GM12878 (cell line): ENCODE data around the gene CASK. TPM values are rescaled to one million over a fixed set of nuclear protein-coding genes. Genes with fewer than 3 reads are reported as not detected.

Experiments
- ATAC-seq: fragments of 200-7000 bp; cut with Tn5 transposase; 3 replicates; pipeline ENCODE4 v1.9.1; 2020; ENCODE audit warnings: mild to moderate bottlenecking, moderate library complexity
- BruUV-seq: library from RNA; stranded (reverse); fragments of 400-500 nt; replicated peaks from 2 replicates; lab custom pipeline; 2021; lab: Mats Ljungman, UMichigan
- CTCF ChIA-PET: fragments of 300-600 bp; sonication (Branson Sonifier 250); formaldehyde crosslinking; extraction: SDS; loops from one replicate; lab custom pipeline; 2021; ENCODE audit warnings: inconsistent platforms; lab: Yijun Ruan, JAX
- POLR2A ChIA-PET: fragments of 350-600 bp; formaldehyde crosslinking; extraction: SDS; loops from one replicate; lab custom pipeline; 2021; ENCODE audit warnings: inconsistent platforms; lab: Charles Lee
- RAD21 ChIA-PET: fragments of 300-600 bp; sonication (Branson Sonifier 250); formaldehyde crosslinking; loops from one replicate; lab custom pipeline; 2023; ENCODE audit warnings: antibody characterized with exemption; ENCODE audit not compliant: unreplicated experiment; lab: Charles Lee
- SMC1A ChIA-PET: fragments of 300-600 bp; sonication (Branson Sonifier 250); formaldehyde crosslinking; loops from one replicate; lab custom pipeline; 2023; ENCODE audit not compliant: unreplicated experiment, uncharacterized antibody; lab: Charles Lee
- DNase-seq: peaks from one replicate; pipeline ENCODE4 v3.0.0-alpha.2; 2011; ENCODE audit warnings: low read depth, low spot score
- FAIRE-seq: peaks from 3 replicates; lab custom pipeline; 2011; peaks lifted over from hg19 to GRCh38; lab: Jason Lieb, UNC
- H2AFZ ChIP-seq: 2 replicates; pipeline ENCODE4 v1.6.0; 2011; ENCODE audit warnings: low read depth, low read length, control low read depth; ENCODE audit not compliant: control insufficient read depth
- H3K27ac ChIP-seq: 2 replicates; pipeline ENCODE4 v1.5.1; 2011; ENCODE audit warnings: control low read depth; ENCODE audit not compliant: control insufficient read depth, insufficient read depth
- H3K27me3 ChIP-seq, 2 experiments: replicated peaks in 1 of 2; 2 replicates each; pipeline versions ENCODE4 v1.6.0 to v1.6.1; 2011; ENCODE audit warnings: low read length in 1 of 2; ENCODE audit not compliant: control insufficient read depth in 2 of 2, insufficient read depth in 2 of 2
- H3K36me3 ChIP-seq, 2 experiments: 2 replicates each; pipeline ENCODE4 v1.5.1; 2011; ENCODE audit warnings: low read length in 1 of 2; ENCODE audit not compliant: control insufficient read depth in 2 of 2, insufficient read depth in 2 of 2
- H3K4me1 ChIP-seq: 2 replicates; pipeline ENCODE4 v1.6.1; 2011; ENCODE audit warnings: mild to moderate bottlenecking, low read length, moderate library complexity, mixed read lengths; ENCODE audit not compliant: control insufficient read depth, insufficient read depth
- H3K4me2 ChIP-seq: 2 replicates; pipeline ENCODE4 v1.6.0; 2011; ENCODE audit warnings: control low read depth; ENCODE audit not compliant: control insufficient read depth, insufficient read depth
- H3K4me3 ChIP-seq: fragments of 200-600 bp; sonication (generic); 2 replicates; pipeline ENCODE4 v1.5.1; 2016
- H3K79me2 ChIP-seq: 2 replicates; pipeline ENCODE4 v1.6.0; 2011; ENCODE audit warnings: low read length; ENCODE audit not compliant: control insufficient read depth, insufficient read depth
- H3K9ac ChIP-seq: 2 replicates; pipeline ENCODE4 v1.8.0; 2011; ENCODE audit warnings: low read length, control low read depth, mixed read lengths; ENCODE audit not compliant: control insufficient read depth, insufficient read depth
- H3K9me3 ChIP-seq: replicated peaks from 3 replicates; pipeline ENCODE4 v1.5.1; 2011; ENCODE audit warnings: mild to moderate bottlenecking, low read length; ENCODE audit not compliant: control insufficient read depth, insufficient read depth
- H4K20me1 ChIP-seq: 2 replicates; pipeline ENCODE4 v1.6.0; 2011; ENCODE audit not compliant: control insufficient read depth, insufficient read depth
- CBX5 ChIP-seq: sonication (generic); IDR thresholded peaks from 2 replicates; pipeline ENCODE4 v1.6.1; 2016; ENCODE audit warnings: low read depth, moderate library complexity, mild to moderate bottlenecking, inconsistent platforms
- DPF2 ChIP-seq: fragments of 450-650 bp; IDR thresholded peaks from 2 replicates; pipeline ENCODE4 v1.6.1; 2017; ENCODE audit warnings: mild to moderate bottlenecking
- EED ChIP-seq: sonication (generic); IDR thresholded peaks from 2 replicates; pipeline ENCODE4 v1.6.1; 2016; ENCODE audit warnings: antibody characterized with exemption, low read depth
- FOS ChIP-seq: IDR thresholded peaks from 3 replicates; pipeline ENCODE4 v1.6.1; 2011; ENCODE audit warnings: borderline replicate concordance; ENCODE audit not compliant: insufficient read length; ENCODE audit errors: extremely low read depth
- HSF1 ChIP-seq: fragments of 150-350 bp; IDR thresholded peaks from 2 replicates; pipeline ENCODE4 v1.6.1; 2014; ENCODE audit warnings: mild to moderate bottlenecking, low read depth, low read length
- KDM1A ChIP-seq: fragments of 200-600 bp; sonication (generic); IDR thresholded peaks from 2 replicates; pipeline ENCODE4 v1.6.1; 2016; ENCODE audit warnings: borderline replicate concordance
- POLR2AphosphoS2 ChIP-seq: IDR thresholded peaks from 2 replicates; pipeline ENCODE4 v1.6.1; 2011; ENCODE audit warnings: low read depth, mild to moderate bottlenecking, low read length, improper control_type of control experiment, moderate library complexity
- POU2F2 ChIP-seq: IDR thresholded peaks from 3 replicates; pipeline ENCODE4 v1.6.1; 2011; ENCODE audit warnings: low read depth, mild to moderate bottlenecking, low read length, borderline replicate concordance
- RFX5 ChIP-seq: IDR thresholded peaks from 2 replicates; pipeline ENCODE4 v1.6.1; 2011; ENCODE audit warnings: low read depth, low read length, improper control_type of control experiment
- SIN3A ChIP-seq: IDR thresholded peaks from 2 replicates; pipeline ENCODE4 v1.6.1; 2012; ENCODE audit warnings: low read depth, low read length, improper control_type of control experiment
- SREBF1 ChIP-seq: IDR thresholded peaks from 2 replicates; pipeline ENCODE4 v1.6.1; 2012; ENCODE audit warnings: mild to moderate bottlenecking, low read length
- SREBF2 ChIP-seq: IDR thresholded peaks from 2 replicates; pipeline ENCODE4 v1.6.1; 2012; ENCODE audit warnings: mild to moderate bottlenecking, low read length
- STAT1 ChIP-seq: fragments of 450-650 bp; conservative IDR thresholded peaks from 2 replicates; pipeline ENCODE4 v1.6.1; 2014; ENCODE audit warnings: antibody characterized with exemption, mild to moderate bottlenecking
- ZBTB33 ChIP-seq: fragments of 450-650 bp; IDR thresholded peaks from 2 replicates; pipeline ENCODE4 v1.6.1; 2017; ENCODE audit warnings: mild to moderate bottlenecking
- WGBS: methylation state at CpG from one replicate; pipeline ENCODE4 v1.1.6; 2016; ENCODE audit warnings: low lambda C conversion rate; ENCODE audit not compliant: insufficient replicate concordance, insufficient coverage; ENCODE audit errors: missing lambda C conversion rate; 5-methylcytosine and 5-hydroxymethylcytosine counted together
- in situ Hi-C: fragments of 300-500 bp; cut with MboI; formaldehyde crosslinking; loops from 9 replicates; pipeline ENCODE4 v1.14.3; 2018; ENCODE audit warnings: mixed read lengths
- intact Hi-C: fragments of 100-400 bp; cut with micrococcal nuclease; formaldehyde crosslinking; loops from one replicate; pipeline ENCODE4 v1.14.2; 2022; ENCODE audit not compliant: unreplicated experiment
- polyA plus RNA-seq, 11 experiments: library from polyadenylated mRNA; depleted of rRNA in 4 of 11; unstranded in 6 of 11; stranded (reverse) in 5 of 11; fragments of >200 nt; fragmentation: Nextera tagmentation in 4 of 11; fragmentation: Illumina TruSeq in 1 of 11; extraction: Ambion mirVana in 4 of 11; extraction: Trizol in 1 of 11; gene quantifications; 1 replicate in 1 of 11; 2 replicates in 10 of 11; pipeline versions ENCODE4 v1.2.1 to v1.2.3, GENCODE V29; 2011 to 2016; ENCODE audit warnings: inconsistent platforms in 2 of 11, missing spikeins in 2 of 11, low read depth in 1 of 11
- total RNA-seq, 4 experiments: library from RNA; depleted of rRNA in 3 of 4; stranded (reverse); fragments of >200 nt in 3 of 4; fragmentation: Illumina TruSeq in 1 of 4; extraction: Trizol in 1 of 4; gene quantifications; 2 replicates each; pipeline versions ENCODE4 v1.2.1 to v1.2.3, GENCODE V29; 2013 to 2021

CASK gene
- total and polyA plus RNA-seq, 10 of the 15 experiments (the other 5 are each of a cell fraction or from before 2014, with no cell fraction given): 0.60 to 45.9 (median 4.8) TPM

DNA sequence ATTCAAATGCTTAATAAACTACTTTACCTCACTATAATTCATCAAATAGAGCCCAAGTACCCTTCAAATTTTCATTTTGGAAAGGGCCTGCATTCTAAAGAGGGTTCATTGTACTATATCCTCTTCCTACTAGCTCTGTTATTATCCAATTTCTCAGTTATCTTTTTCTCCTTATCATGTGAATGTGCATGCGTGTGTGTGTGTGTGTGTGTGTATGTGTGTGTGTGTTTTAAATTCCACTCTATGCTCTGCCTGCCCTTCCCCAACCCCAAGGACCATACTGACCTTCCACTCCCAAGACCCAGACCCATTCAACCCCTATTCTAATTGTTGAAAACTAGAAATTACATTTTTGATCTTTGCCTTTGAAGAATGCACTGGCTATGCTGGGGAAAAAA, 33.3 kb downstream of the CASK start:
- no peak for TF ChIP-seq SREBF2
- TF ChIP-seq EED: no peak
- no peak for TF ChIP-seq KDM1A
- no peak for TF ChIP-seq ZBTB33
- no peak for TF ChIP-seq POLR2AphosphoS2
- no peak for TF ChIP-seq CBX5
- no peak for TF ChIP-seq HSF1
- TF ChIP-seq DPF2: no peak
- TF ChIP-seq POU2F2: no peak
- TF ChIP-seq STAT1: no peak
- TF ChIP-seq SREBF1: no peak
- no peak for TF ChIP-seq RFX5
- TF ChIP-seq FOS: no peak
- no peak for TF ChIP-seq SIN3A
- H3K4me3 ChIP-seq: no peak overlapping the region
- intact Hi-C loops: no loop called here
- H3K27ac ChIP-seq: no peak overlapping the region
- no peak overlapping the region for H2AFZ ChIP-seq
- in situ Hi-C loops: no loop called here
- FAIRE-seq (no peak), DNase-seq (no peak), ATAC-seq (no peak)
- ChIA-PET CTCF (interaction anchor here (0.9 kb wide), 1 partner anchor 44 kb away, joined by 3 read pairs; no protein-coding TSS in a partner anchor), SMC1A (no interaction called here), RAD21 (no interaction called here), POLR2A (no interaction called here)
- H3K9me3 ChIP-seq: no peaks in the 10 kb centered on the region
- no peaks in the 10 kb centered on the region for H3K79me2 ChIP-seq
- H3K4me1 ChIP-seq: no peaks in the 10 kb centered on the region
- no peaks in the 10 kb centered on the region for H3K36me3 ChIP-seq
- H3K27me3 ChIP-seq: no peaks in the 10 kb centered on the region
- no TSS peak for BruUV-seq
- H3K4me2 ChIP-seq: no peak overlapping the region
- WGBS: 57% methylated on average over 1 of the region's 1 CpG
- H3K9ac ChIP-seq: no peak overlapping the region
- H4K20me1 ChIP-seq: no peaks in the 10 kb centered on the region
